ENCODE measurements around the gene RET.

- TF ChIP-seq CTCF (IDR thresholded peaks at IDR 0.05) (no peak), EP300 (IDR thresholded peaks at IDR 0.05) (no peak)
These were observed 95.8 kb downstream of the RET start for GRCh38 chr10:43172645-43173044.
